Measurements from ENCODE around the gene ADAMTSL3.
"Not testable (repeated sequence)": the region's sequence is repeated elsewhere in the genome, so short reads cannot be mapped to it uniquely, and the experiment has no call there.

Gene ADAMTSL3

GRCh38 chr15:83753872-83754493 is 100.1 kb downstream of the ADAMTSL3 start:
- Histone ChIP-seq H3K9ac (no peak overlapping the region), H3K79me2 (ENCODE audit: insufficient read depth, low read depth) (no peaks in the 10 kb centered on the region), H3K27me3 (ENCODE audit: insufficient read depth, low read depth) (no peaks in the 10 kb centered on the region), H3K4me1 (ENCODE audit: low read depth, poor library complexity, severe bottlenecking) (no peaks in the 10 kb centered on the region), H2AFZ (ENCODE audit: low read depth) (no peak overlapping the region), H3K4me3 (IDR thresholded peaks at IDR 0.05; ENCODE audit: insufficient read depth, low read depth, low read length) (no peak overlapping the region), H4K20me1 (ENCODE audit: insufficient read depth) (no peaks in the 10 kb centered on the region), H3K27ac (no peak overlapping the region), H3K4me2 (no peak overlapping the region), H3K36me3 (ENCODE audit: insufficient read depth) (no peaks in the 10 kb centered on the region)
- TF ChIP-seq CTCF (conservative IDR thresholded peaks at IDR 0.05; ENCODE audit: low read depth, low read length), result no peak

GRCh38 chr15:83757291-83757690 is 103.4 kb downstream of the ADAMTSL3 start:
- not testable (repeated sequence) for H3K4me3 ChIP-seq (IDR thresholded peaks at IDR 0.05; ENCODE audit: insufficient read depth, low read depth, low read length); H3K36me3 ChIP-seq (ENCODE audit: insufficient read depth); H3K4me2 ChIP-seq; H4K20me1 ChIP-seq (ENCODE audit: insufficient read depth); H2AFZ ChIP-seq (ENCODE audit: low read depth); H3K4me1 ChIP-seq (ENCODE audit: low read depth, poor library complexity, severe bottlenecking); H3K27ac ChIP-seq; H3K79me2 ChIP-seq (ENCODE audit: insufficient read depth, low read depth); H3K27me3 ChIP-seq (ENCODE audit: insufficient read depth, low read depth); H3K9ac ChIP-seq

GRCh38 chr15:83762367-83762766 is 108.4 kb downstream of the ADAMTSL3 start:
- no peak overlapping the region for H3K27ac ChIP-seq
- no peak overlapping the region for H3K4me2 ChIP-seq
- no peaks in the 10 kb centered on the region for H3K4me1 ChIP-seq (ENCODE audit: low read depth, poor library complexity, severe bottlenecking)
- H2AFZ ChIP-seq (ENCODE audit: low read depth), result no peak overlapping the region
- H3K9ac ChIP-seq, result no peak overlapping the region
- no peaks in the 10 kb centered on the region for H4K20me1 ChIP-seq (ENCODE audit: insufficient read depth)
- no peaks in the 10 kb centered on the region for H3K79me2 ChIP-seq (ENCODE audit: insufficient read depth, low read depth)
- no peak for TF ChIP-seq CTCF (conservative IDR thresholded peaks at IDR 0.05; ENCODE audit: low read depth, low read length)
- H3K27me3 ChIP-seq (ENCODE audit: insufficient read depth, low read depth), result no peaks in the 10 kb centered on the region
- H3K4me3 ChIP-seq (IDR thresholded peaks at IDR 0.05; ENCODE audit: insufficient read depth, low read depth, low read length), result no peak overlapping the region
- no peaks in the 10 kb centered on the region for H3K36me3 ChIP-seq (ENCODE audit: insufficient read depth)

- H3K4me1 ChIP-seq (ENCODE audit: low read depth, poor library complexity, severe bottlenecking), result no peaks in the 10 kb centered on the region
- no peaks in the 10 kb centered on the region for H3K27me3 ChIP-seq (ENCODE audit: insufficient read depth, low read depth)
- no peak overlapping the region for H3K9ac ChIP-seq
- H2AFZ ChIP-seq (ENCODE audit: low read depth), result no peak overlapping the region
- no peaks in the 10 kb centered on the region for H3K79me2 ChIP-seq (ENCODE audit: insufficient read depth, low read depth)
- H3K4me3 ChIP-seq (IDR thresholded peaks at IDR 0.05; ENCODE audit: insufficient read depth, low read depth, low read length), result no peak overlapping the region
- TF ChIP-seq CTCF (conservative IDR thresholded peaks at IDR 0.05; ENCODE audit: low read depth, low read length), result no peak
- H4K20me1 ChIP-seq (ENCODE audit: insufficient read depth), result no peaks in the 10 kb centered on the region
- no peak overlapping the region for H3K4me2 ChIP-seq
- no peaks in the 10 kb centered on the region for H3K36me3 ChIP-seq (ENCODE audit: insufficient read depth)
- no peak overlapping the region for H3K27ac ChIP-seq
These were observed 110.4 kb downstream of the ADAMTSL3 start for GRCh38 chr15:83764201-83764838.

GRCh38 chr15:83766339-83766738 is 112.4 kb downstream of the ADAMTSL3 start:
- Histone ChIP-seq H3K4me3 (IDR thresholded peaks at IDR 0.05; ENCODE audit: insufficient read depth, low read depth, low read length) (no peak overlapping the region), H4K20me1 (ENCODE audit: insufficient read depth) (no peaks in the 10 kb centered on the region), H3K9ac (no peak overlapping the region), H3K4me2 (no peak overlapping the region), H2AFZ (ENCODE audit: low read depth) (no peak overlapping the region), H3K27ac (no peak overlapping the region), H3K79me2 (ENCODE audit: insufficient read depth, low read depth) (no peaks in the 10 kb centered on the region), H3K36me3 (ENCODE audit: insufficient read depth) (no peaks in the 10 kb centered on the region), H3K27me3 (ENCODE audit: insufficient read depth, low read depth) (no peaks in the 10 kb centered on the region), H3K4me1 (ENCODE audit: low read depth, poor library complexity, severe bottlenecking) (no peaks in the 10 kb centered on the region)
- no peak for TF ChIP-seq CTCF (conservative IDR thresholded peaks at IDR 0.05; ENCODE audit: low read depth, low read length)

Measured in KMS-11 (cell line).